ENCODE measurements around the gene NOL9. TPM values are rescaled to one million over a fixed set of nuclear protein-coding genes. Genes with fewer than 3 reads are reported as not detected.

The NOL9 gene
- total and polyA plus RNA-seq, 9 of the 15 experiments (the other 6 are each of a cell fraction or from before 2014, with no cell fraction given) = 5.6 to 76.5 (median 47.3) TPM

- TF ChIP-seq ZBTB33 (CRISPR knock-in tag; IDR thresholded peaks at IDR 0.05) = peak; percentile 92
Observed at GRCh38 chr1:6599141-6599975, 45.0 kb upstream of the NOL9 start (continued).

GRCh38 chr1:6597777-6598131 lies 43.4 kb upstream of the NOL9 start:
- Histone ChIP-seq H3K9ac (ENCODE audit: insufficient read depth in 1 of 2, low read depth in 2 of 2, low read length in 2 of 2) (peak overlapping the region in 1 of 2 experiments; percentile 60; a peak in 2 of 4 replicates), H4K20me1 (replicated peaks; ENCODE audit: control insufficient read depth, insufficient read depth, low read length) (peaks cover 57% of the 10 kb centered on the region), H3K4me1 (replicated peaks in 1 of 2; ENCODE audit: control insufficient read depth in 2 of 2, insufficient read depth in 2 of 2, low read length in 2 of 2) (peaks cover 23 to 55% of the 10 kb centered on the region in 2 experiments), H3K4me2 (ENCODE audit: insufficient read depth, low read length) (no peak overlapping the region), H3K9me3 (replicated peaks; ENCODE audit: control insufficient read depth, insufficient read depth, low read depth, low read length) (no peaks in the 10 kb centered on the region), H3K36me3 (ENCODE audit: control insufficient read depth, insufficient read depth, low read length) (peaks cover 79% of the 10 kb centered on the region), H3K27me3 (ENCODE audit: control insufficient read depth in 2 of 2, insufficient read depth in 2 of 2, low read length in 2 of 2) (no peaks in the 10 kb centered on the region), H3K79me2 (ENCODE audit: control insufficient read depth, insufficient read depth, low read length) (peaks cover 78% of the 10 kb centered on the region), H3K9me1 (ENCODE audit: control insufficient read depth, insufficient read depth, low read length) (peaks cover 23% of the 10 kb centered on the region), H3K4me3 (no peak overlapping the region), H3K27ac (ENCODE audit: extremely low read depth, low read depth, low read length) (no peak overlapping the region), H2AFZ (ENCODE audit: low read depth, low read length) (no peak overlapping the region)
- in situ Hi-C loops (cut with MboI) (no loop called here), intact Hi-C loops (cut with micrococcal nuclease) (no loop called here)
- DNase-seq (ENCODE audit: extremely low read depth in 1 of 4, low spot score in 3 of 4) = no peak
- 93% methylated on average over 5 of the region's 6 CpGs for WGBS (ENCODE audit: insufficient coverage, low coverage, missing lambda C conversion rate)
- CTCF ChIA-PET (ENCODE audit: low intra/inter-chr PET ratio) = no interaction called here
- ATAC-seq = no peak
- FAIRE-seq = no peak
- TF ChIP-seq HMG20B (CRISPR knock-in tag; IDR thresholded peaks at IDR 0.05) (no peak), FOXA3 (CRISPR knock-in tag; conservative IDR thresholded peaks at IDR 0.05 in 1 of 2, IDR thresholded peaks at IDR 0.05 in 1 of 2) (0 out of 4 replicates have a peak, but pooled peaks of 1 of the 2 experiments have one; percentile 48)
- no TSS peak for BruUV-seq (replicated peaks)
- POLR2A ChIA-PET = interaction anchor here (0.6 to 10.7 kb wide), 6 partner anchors 12 to 336 kb away, joined by 3 to 221 read pairs (median 3); partner anchors contain the start of gene ZBTB48
